Endothelial cell of umbilical vein (primary cell): ENCODE measurements around the gene HUS1. TPM values are rescaled to one million over a fixed set of nuclear protein-coding genes. Genes with fewer than 3 reads are reported as not detected.
"Not testable (repeated sequence)": the region's sequence is repeated elsewhere in the genome, so short reads cannot be mapped to it uniquely, and the experiment has no call there.

ENCODE experiments used
- BruUV-seq: library from RNA; stranded (reverse); fragments of 400-500 nt; replicated peaks from 2 replicates; lab custom pipeline; 2021; lab: Mats Ljungman, UMichigan
- CTCF ChIA-PET: fragments of 300-600, 350-600 bp; sonication (Branson Sonifier 250); formaldehyde crosslinking; loops from one replicate; lab custom pipeline; 2021; ENCODE audit warnings: antibody characterized with exemption, inconsistent platforms; lab: Charles Lee
- POLR2A ChIA-PET: fragments of 300-600, 350-600 bp; sonication (Branson Sonifier 250); formaldehyde crosslinking; loops from one replicate; lab custom pipeline; 2021; ENCODE audit warnings: antibody characterized with exemption, inconsistent platforms; lab: Charles Lee
- DNase-seq: peaks from one replicate; pipeline ENCODE4 v3.0.0-alpha.2; 2011; ENCODE audit warnings: low read depth, low spot score
- FAIRE-seq: peaks from 2 replicates; lab custom pipeline; 2011; peaks lifted over from hg19 to GRCh38; lab: Jason Lieb, UNC
- H2AFZ ChIP-seq: 2 replicates; pipeline ENCODE4 v1.6.0; 2012; ENCODE audit warnings: low read depth, low read length, control low read depth, inconsistent platforms
- H3K27ac ChIP-seq: 2 replicates; pipeline ENCODE4 v1.5.1; 2011; ENCODE audit warnings: low read depth, mild to moderate bottlenecking, control low read depth, low read length, moderate library complexity; ENCODE audit not compliant: insufficient read depth
- H3K27me3 ChIP-seq, 2 experiments: 2 replicates each; pipeline versions ENCODE4 v1.6.0 to v1.6.1; 2011; ENCODE audit warnings: low read length in 2 of 2, mixed read lengths in 1 of 2; ENCODE audit not compliant: control insufficient read depth in 2 of 2, insufficient read depth in 2 of 2
- H3K36me3 ChIP-seq, 2 experiments: 2 replicates in 1 of 2; 3 replicates in 1 of 2; pipeline ENCODE4 v1.5.1; 2011; ENCODE audit warnings: low read length in 2 of 2, mild to moderate bottlenecking in 1 of 2, moderate library complexity in 1 of 2; ENCODE audit not compliant: control insufficient read depth in 2 of 2, insufficient read depth in 2 of 2; ENCODE audit errors: extremely low read depth in 1 of 2
- H3K4me1 ChIP-seq: 3 replicates; pipeline ENCODE4 v1.5.1; 2011; ENCODE audit warnings: mild to moderate bottlenecking, low read length; ENCODE audit not compliant: control insufficient read depth, insufficient read depth; ENCODE audit errors: extremely low read depth
- H3K4me2 ChIP-seq: 2 replicates; pipeline ENCODE4 v1.6.1; 2011; ENCODE audit warnings: low read length, control low read depth, mixed read lengths; ENCODE audit not compliant: insufficient read depth
- H3K4me3 ChIP-seq, 3 experiments: fragments of 200-600 bp in 1 of 3; sonication (generic), shearing (Covaris generic) in 1 of 3; replicated peaks in 1 of 3; 2 replicates each; pipeline ENCODE4 v1.5.1; 2011 to 2016; ENCODE audit warnings: control low read depth in 3 of 3, low read length in 3 of 3, mild to moderate bottlenecking in 2 of 3, inconsistent platforms in 1 of 3, low read depth in 1 of 3, moderate library complexity in 1 of 3; ENCODE audit not compliant: insufficient read depth in 1 of 3
- H3K79me2 ChIP-seq: 2 replicates; pipeline ENCODE4 v1.6.0; 2012; ENCODE audit warnings: low read length, inconsistent platforms; ENCODE audit not compliant: control insufficient read depth, insufficient read depth
- H3K9ac ChIP-seq: replicated peaks from 2 replicates; pipeline ENCODE3; 2011; ENCODE audit warnings: low read length, control low read depth; ENCODE audit not compliant: insufficient read depth; ENCODE audit errors: extremely low read depth
- H3K9me1 ChIP-seq: replicated peaks from 3 replicates; pipeline ENCODE4 v1.6.0; 2011; ENCODE audit warnings: mild to moderate bottlenecking, low read length; ENCODE audit not compliant: control insufficient read depth, insufficient read depth; ENCODE audit errors: extremely low read depth
- H3K9me3 ChIP-seq: replicated peaks from 2 replicates; pipeline ENCODE4 v1.5.1; 2012; ENCODE audit warnings: low read length, inconsistent platforms; ENCODE audit not compliant: control insufficient read depth, insufficient read depth
- H4K20me1 ChIP-seq: replicated peaks from 2 replicates; pipeline ENCODE3; 2011; ENCODE audit warnings: mild to moderate bottlenecking, low read length; ENCODE audit not compliant: control insufficient read depth, insufficient read depth; ENCODE audit errors: extremely low read depth
- CTCF ChIP-seq, 2 donors: IDR thresholded peaks; 1 replicate in 1 of 2; 2 replicates in 1 of 2; pipeline ENCODE4 v1.5.1; 2011; ENCODE audit warnings: low read length in 2 of 2, mild to moderate bottlenecking in 2 of 2, moderate library complexity in 2 of 2, control low read depth in 1 of 2, inconsistent platforms in 1 of 2, low read depth in 1 of 2; ENCODE audit not compliant: insufficient read depth in 1 of 2; ENCODE audit errors: extremely low read depth in 1 of 2
- FOS ChIP-seq: IDR thresholded peaks from 2 replicates; pipeline ENCODE4 v1.6.1; 2011; ENCODE audit warnings: mild to moderate bottlenecking, low read length, moderate library complexity, borderline replicate concordance; ENCODE audit not compliant: insufficient read depth
- GATA2 ChIP-seq: IDR thresholded peaks from 2 replicates; pipeline ENCODE4 v1.7.0; 2011; ENCODE audit warnings: low read depth, mild to moderate bottlenecking, moderate library complexity, mixed read lengths, low read length; ENCODE audit not compliant: insufficient read length, insufficient read depth
- MYC ChIP-seq: IDR thresholded peaks from one replicate; pipeline ENCODE4 v1.6.1; 2011; ENCODE audit warnings: mild to moderate bottlenecking, low read depth, low read length
- dilution Hi-C: fragments of 300-500 bp; cut with MboI; formaldehyde crosslinking; loops from one replicate; pipeline ENCODE4 v1.15.0; 2019; ENCODE audit warnings: low sequenced_read_pairs; ENCODE audit not compliant: extremely low pct_ligation_motif_present
- intact Hi-C: fragments of 100-400 bp; cut with micrococcal nuclease; formaldehyde crosslinking; loops from one replicate; pipeline ENCODE4 v1.10.0; 2022
- polyA plus RNA-seq, 4 experiments: library from polyadenylated mRNA; depleted of rRNA in 3 of 4; stranded (reverse) in 3 of 4; unstranded in 1 of 4; fragments of >200 nt; gene quantifications; 2 replicates each; pipeline versions ENCODE4 v1.2.1 to v1.2.3, GENCODE V29; 2011 to 2012; ENCODE audit warnings: missing spikeins in 1 of 4
- total RNA-seq: library from RNA; stranded (reverse); gene quantifications from 2 replicates; pipeline ENCODE4 v1.2.3, GENCODE V29; 2021

HUS1 gene
- total and polyA plus RNA-seq, 2 donors (not counting 3 experiments of a cell fraction or from before 2014, with no cell fraction given) = 21.4 to 49.7 TPM

GRCh38 chr7:48004638-48005037 is 25.2 kb upstream of the HUS1 start:
- DNase-seq (no peak), FAIRE-seq (no peak)
- Histone ChIP-seq H3K4me3 (no peak overlapping the region), H3K27me3 (peaks cover 4 to 7% of the 10 kb centered on the region in 2 experiments), H3K79me2 (no peaks in the 10 kb centered on the region), H2AFZ (no peak overlapping the region), H3K4me1 (no peaks in the 10 kb centered on the region), H4K20me1 (no peaks in the 10 kb centered on the region), H3K4me2 (no peak overlapping the region), H3K27ac (no peak overlapping the region), H3K9me3 (no peaks in the 10 kb centered on the region), H3K36me3 (no peaks in the 10 kb centered on the region), H3K9ac (no peak overlapping the region), H3K9me1 (no peaks in the 10 kb centered on the region)
- BruUV-seq = no TSS peak
- intact Hi-C loops = no loop called here
- CTCF ChIA-PET = no interaction called here
- no peak for TF ChIP-seq FOS
- dilution Hi-C loops = no loop called here
- POLR2A ChIA-PET = no interaction called here

- Histone ChIP-seq H3K79me2 (no peaks in the 10 kb centered on the region), H3K9me1 (no peaks in the 10 kb centered on the region), H3K36me3 (no peaks in the 10 kb centered on the region), H3K4me2 (no peak overlapping the region), H3K4me3 (no peak overlapping the region), H3K27ac (no peak overlapping the region), H3K27me3 (peaks cover 4 to 7% of the 10 kb centered on the region in 2 experiments), H3K9ac (no peak overlapping the region), H3K9me3 (no peaks in the 10 kb centered on the region), H3K4me1 (no peaks in the 10 kb centered on the region), H2AFZ (no peak overlapping the region), H4K20me1 (no peaks in the 10 kb centered on the region)
- CTCF ChIA-PET = no interaction called here
- no peak for DNase-seq
- no peak for FAIRE-seq
- no TSS peak for BruUV-seq
- intact Hi-C loops (no loop called here), dilution Hi-C loops (no loop called here)
- POLR2A ChIA-PET = no interaction called here
- TF ChIP-seq CTCF (IDR thresholded peaks at IDR 0.05; ENCODE audit: extremely low read depth in 1 of 2, insufficient read depth in 1 of 2, low read depth in 1 of 2, low read length in 2 of 2) (no peak), GATA2 (no peak), MYC (no peak)
These were observed 24.6 kb upstream of the HUS1 start for GRCh38 chr7:48004032-48004431.

GRCh38 chr7:48000164-48000563 is 20.7 kb upstream of the HUS1 start:
- CTCF ChIA-PET = interaction anchor here (0.7 to 1.6 kb wide), 4 partner anchors 9 to 110 kb away, joined by 3 to 10 read pairs (median 5); no protein-coding TSS in a partner anchor
- H3K9ac ChIP-seq, H2AFZ ChIP-seq, H3K9me1 ChIP-seq, H3K27ac ChIP-seq, POLR2A ChIA-PET, H3K36me3 ChIP-seq, H3K4me1 ChIP-seq, H3K27me3 ChIP-seq, H3K4me3 ChIP-seq, H3K4me2 ChIP-seq, H3K9me3 ChIP-seq, dilution Hi-C loops, intact Hi-C loops, H4K20me1 ChIP-seq, BruUV-seq, DNase-seq, H3K79me2 ChIP-seq, FAIRE-seq: not testable (repeated sequence)
